IPS DF 6.9 (cell line): ENCODE measurements around the gene GORAB.

ENCODE experiments used
- DNase-seq: peaks from one replicate; pipeline ENCODE4 v3.0.0-alpha.2; 2013; ENCODE audit warnings: low read depth, low spot score
- H3K27ac ChIP-seq: one replicate; pipeline ENCODE4 v1.5.1; 2013; ENCODE audit warnings: low read length, control low read depth
- H3K27me3 ChIP-seq: 2 replicates; pipeline ENCODE4 v1.6.1; 2013; ENCODE audit warnings: mild to moderate bottlenecking, low read length; ENCODE audit not compliant: control insufficient read depth, insufficient read depth
- H3K36me3 ChIP-seq: 2 replicates; pipeline ENCODE4 v1.6.1; 2013; ENCODE audit warnings: low read length; ENCODE audit not compliant: control insufficient read depth, insufficient read depth
- H3K4me1 ChIP-seq: 2 replicates; pipeline ENCODE4 v1.6.1; 2013; ENCODE audit warnings: low read length; ENCODE audit not compliant: control insufficient read depth, insufficient read depth
- H3K4me3 ChIP-seq: 2 replicates; pipeline ENCODE4 v1.5.1; 2013; ENCODE audit warnings: mild to moderate bottlenecking, low read length
- H3K9me3 ChIP-seq: 2 replicates; pipeline ENCODE4 v1.6.1; 2013; ENCODE audit warnings: low read length, inconsistent platforms; ENCODE audit not compliant: control insufficient read depth, insufficient read depth
- WGBS: extraction: QIAGEN DNeasy Blood & Tissue Kit; methylation state at CpG from one replicate; pipeline ENCODE4 v1.1.7; 2013; ENCODE audit warnings: mixed read lengths, missing lambda C conversion rate; ENCODE audit not compliant: insufficient read length, insufficient coverage; 5-methylcytosine and 5-hydroxymethylcytosine counted together

GORAB gene

DNA sequence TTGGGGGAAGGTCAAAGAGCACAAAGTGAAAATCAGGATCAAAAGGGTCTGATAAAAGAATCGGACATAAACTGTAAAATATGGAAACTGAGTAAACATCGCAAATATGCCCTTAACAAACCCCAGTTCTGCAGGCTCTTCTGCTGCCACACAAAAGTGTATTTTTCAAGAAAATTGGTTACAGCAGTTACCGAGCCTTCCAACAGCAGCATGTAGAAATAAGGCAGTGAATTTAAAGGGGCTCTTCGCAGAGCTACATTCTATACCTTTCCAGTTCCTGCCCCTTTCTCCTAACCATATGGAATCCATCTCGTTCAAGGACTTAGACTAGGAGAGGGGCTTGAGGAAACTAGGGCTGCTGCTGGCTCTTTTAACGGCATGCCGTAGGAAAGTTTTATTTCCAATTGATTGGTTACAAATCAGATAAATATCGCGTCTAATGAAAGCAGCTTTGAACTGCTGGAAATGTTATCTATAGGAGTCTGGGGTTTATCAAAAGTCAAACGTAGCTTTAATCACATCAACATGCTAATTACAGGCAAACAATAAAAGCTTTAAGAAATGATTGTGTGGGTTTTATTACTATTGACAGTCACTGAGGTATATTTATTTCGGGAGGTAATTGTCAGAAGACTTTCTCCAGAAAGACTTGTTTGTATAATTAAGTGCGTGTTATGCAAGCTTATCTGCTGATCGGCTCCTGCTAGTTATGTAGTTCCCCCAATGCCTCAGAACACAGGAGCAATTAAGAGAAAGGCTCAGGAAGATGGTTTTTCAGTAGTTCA lies 59.1 kb downstream of the GORAB start:
- WGBS, result no CpG with 5 or more reads among the region's 13 CpGs
- Histone ChIP-seq H3K4me3 (no peak overlapping the region), H3K36me3 (no peaks in the 10 kb centered on the region), H3K4me1 (no peaks in the 10 kb centered on the region), H3K27ac (no peak overlapping the region), H3K9me3 (no peaks in the 10 kb centered on the region), H3K27me3 (peaks cover 4% of the 10 kb centered on the region; the same call in 1 of the 2 replicates)
- DNase-seq, result no peak

DNA sequence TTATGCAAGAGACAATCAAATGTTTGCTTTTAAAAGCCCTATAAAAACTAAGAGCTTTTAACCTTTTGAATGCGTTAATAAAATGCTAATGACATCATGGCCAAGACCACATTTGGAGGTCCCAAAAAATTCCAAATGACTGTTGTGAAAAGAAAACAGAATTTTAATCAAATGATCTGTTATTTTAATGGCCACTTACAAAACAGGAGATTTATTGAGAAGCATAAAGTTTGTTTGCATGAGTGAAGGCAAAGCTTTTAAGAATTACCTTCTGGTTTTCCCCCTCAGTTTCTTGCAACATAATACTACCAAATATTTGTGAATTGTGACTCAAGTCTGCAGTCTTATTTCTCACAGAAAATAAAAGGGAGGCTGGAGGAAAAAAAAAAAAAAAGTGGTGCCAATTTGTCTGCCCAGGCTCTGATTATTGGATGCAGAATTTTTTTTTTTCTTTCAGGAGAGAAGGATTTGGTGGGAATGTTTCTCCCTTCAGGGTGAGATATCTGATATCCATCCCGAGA lies 60.7 kb downstream of the GORAB start:
- Histone ChIP-seq H3K9me3 (no peaks in the 10 kb centered on the region), H3K36me3 (no peaks in the 10 kb centered on the region), H3K27me3 (no peaks in the 10 kb centered on the region), H3K4me3 (no peak overlapping the region), H3K27ac (no peak overlapping the region), H3K4me1 (no peaks in the 10 kb centered on the region)
- no peak for DNase-seq
- no CpG with 5 or more reads among the region's 2 CpGs for WGBS

DNA sequence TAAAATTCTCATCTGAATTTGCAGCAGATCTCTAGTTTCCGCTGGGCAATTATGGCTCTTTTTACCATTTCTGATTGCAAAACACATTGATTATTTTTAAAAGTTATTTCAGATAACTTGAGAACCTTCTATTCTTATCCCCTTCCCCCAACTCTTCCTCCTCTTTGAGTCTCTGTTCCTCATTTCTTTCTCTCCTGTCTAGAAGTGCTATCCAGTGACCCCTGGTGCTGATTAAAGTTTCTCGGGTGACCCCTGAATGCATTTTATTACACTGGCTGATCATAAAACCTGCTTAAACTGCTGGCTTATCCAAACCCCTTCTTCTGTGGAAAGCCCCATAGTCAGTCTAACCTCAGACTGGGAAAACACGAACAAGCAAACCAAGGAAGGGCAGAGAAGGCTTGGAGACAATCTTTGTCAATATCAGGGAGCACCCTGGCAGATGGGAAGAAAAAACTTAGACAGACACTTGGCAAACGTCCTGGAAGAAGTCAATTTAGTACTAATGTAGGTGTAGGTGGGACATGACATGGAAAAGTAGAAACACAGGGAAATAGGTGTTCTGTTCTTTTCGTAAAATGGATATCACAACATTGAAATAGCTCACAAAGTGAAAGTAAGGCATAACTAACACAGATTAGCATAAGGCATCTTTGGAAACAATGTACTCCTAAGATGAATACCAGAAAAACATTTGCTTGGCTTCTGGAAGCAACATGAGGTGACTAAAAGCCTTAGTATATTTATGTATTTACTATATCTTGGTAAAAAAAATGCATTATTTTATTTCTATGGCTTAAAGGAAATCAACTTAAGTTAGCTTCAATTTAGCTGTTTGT lies 61.4 kb downstream of the GORAB start:
- no peaks in the 10 kb centered on the region for H3K27me3 ChIP-seq
- no peak overlapping the region for H3K4me3 ChIP-seq
- WGBS, result no CpG with 5 or more reads among the region's 5 CpGs
- no peaks in the 10 kb centered on the region for H3K4me1 ChIP-seq
- no peak for DNase-seq
- H3K27ac ChIP-seq, result no peak overlapping the region
- no peaks in the 10 kb centered on the region for H3K36me3 ChIP-seq
- H3K9me3 ChIP-seq, result no peaks in the 10 kb centered on the region

DNA sequence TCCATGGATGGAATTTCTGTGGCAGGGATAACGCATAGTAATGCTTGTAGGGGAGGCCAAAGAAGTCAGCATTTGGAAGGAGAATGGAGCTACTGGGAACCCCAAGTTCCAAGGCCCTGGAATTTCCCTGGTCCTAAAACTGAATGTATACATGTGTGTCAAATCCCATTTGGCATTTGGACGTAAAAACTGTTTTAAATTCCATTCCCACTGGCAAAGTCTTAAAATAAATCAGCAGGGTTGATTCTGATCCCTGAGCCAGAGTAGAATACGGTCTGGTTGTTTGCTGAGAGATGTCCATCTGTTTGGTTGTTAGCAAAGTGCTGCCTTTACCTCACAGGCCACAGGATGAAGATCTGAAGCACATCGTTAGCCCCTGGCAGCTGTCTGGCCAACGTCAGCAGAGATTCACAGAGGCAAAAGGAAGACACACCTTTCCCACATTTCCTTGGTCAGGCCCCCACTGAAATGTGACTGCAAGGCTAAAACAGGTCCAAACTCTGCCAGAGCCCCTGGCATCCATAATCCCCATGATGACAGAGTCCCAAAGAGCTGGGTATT lies 62.2 kb downstream of the GORAB start:
- no peak for DNase-seq
- WGBS, result no CpG with 5 or more reads among the region's 5 CpGs
- H3K4me1 ChIP-seq, result no peaks in the 10 kb centered on the region

DNA sequence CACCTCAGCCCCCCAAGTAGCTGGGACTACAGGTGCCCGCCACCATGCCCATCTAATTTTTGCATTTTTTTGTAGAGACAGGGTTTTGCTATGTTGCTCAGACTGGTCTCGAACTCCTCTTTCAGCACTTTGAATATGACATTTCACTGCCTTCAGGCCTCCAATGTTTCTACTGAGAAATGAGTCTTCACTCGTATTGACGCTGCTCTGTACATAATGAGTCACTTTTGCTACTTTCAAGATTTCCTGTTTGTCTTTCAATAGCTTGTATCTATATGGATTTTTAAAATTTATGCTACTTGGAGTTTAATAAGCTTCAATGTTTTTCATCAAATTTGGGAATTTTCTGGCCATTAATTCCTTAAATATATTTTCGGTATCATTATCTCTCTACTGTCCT lies 64.7 kb downstream of the GORAB start:
- Histone ChIP-seq H3K27me3 (no peaks in the 10 kb centered on the region), H3K27ac (no peak overlapping the region), H3K4me1 (no peaks in the 10 kb centered on the region), H3K4me3 (no peak overlapping the region), H3K9me3 (peaks cover 2% of the 10 kb centered on the region; the same call in 1 of the 2 replicates), H3K36me3 (no peaks in the 10 kb centered on the region)
- WGBS, result no CpG with 5 or more reads among the region's 5 CpGs
- DNase-seq, result no peak

More for the DNA sequence above, 62.2 kb downstream of the GORAB start:
- H3K36me3 ChIP-seq, result no peaks in the 10 kb centered on the region
- no peak overlapping the region for H3K4me3 ChIP-seq
- H3K9me3 ChIP-seq, result no peaks in the 10 kb centered on the region
- H3K27me3 ChIP-seq, result no peaks in the 10 kb centered on the region
- H3K27ac ChIP-seq, result no peak overlapping the region

DNA sequence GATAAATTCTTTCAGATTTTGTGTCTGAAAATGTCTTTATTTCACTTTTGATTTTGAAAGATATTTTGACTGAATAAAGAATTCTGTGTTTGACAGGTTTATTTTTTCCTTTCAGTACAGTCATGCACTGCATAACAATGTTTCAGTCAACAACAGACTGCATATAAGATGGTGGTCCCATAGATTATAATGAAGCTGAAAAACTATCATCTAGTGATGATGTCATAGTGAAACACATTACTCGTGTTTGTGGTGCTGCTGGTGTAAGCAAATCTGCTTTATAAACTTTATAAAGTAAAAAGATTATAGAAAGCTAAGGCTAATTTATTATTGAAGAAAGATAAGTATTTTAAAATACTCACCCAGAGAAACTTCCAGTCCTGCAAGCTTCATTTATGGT lies 66.7 kb downstream of the GORAB start:
- no CpG with 5 or more reads among the region's 1 CpG for WGBS
- Histone ChIP-seq H3K9me3 (peaks cover 4% of the 10 kb centered on the region; the same call in 1 of the 2 replicates), H3K27ac (no peak overlapping the region), H3K27me3 (no peaks in the 10 kb centered on the region), H3K4me1 (no peaks in the 10 kb centered on the region), H3K4me3 (no peak overlapping the region), H3K36me3 (no peaks in the 10 kb centered on the region)
- no peak for DNase-seq

DNA sequence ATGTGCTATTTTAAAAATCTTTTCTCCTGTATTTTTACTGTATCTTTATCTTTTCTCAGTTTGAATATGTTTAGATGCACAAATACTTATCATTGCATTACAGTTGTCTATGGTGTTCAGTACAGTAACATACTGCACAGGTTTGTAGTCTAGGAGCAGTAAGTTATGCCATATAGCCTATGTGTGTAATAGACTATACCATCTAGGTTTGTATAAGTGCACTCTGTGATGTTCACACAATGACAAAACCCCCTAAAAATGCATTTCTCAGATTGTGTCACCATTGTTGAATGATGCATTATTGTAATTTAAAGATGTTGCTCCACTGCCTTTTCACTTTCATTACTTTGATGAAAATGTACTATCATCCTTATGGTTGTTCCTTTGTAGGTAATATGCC lies 67.1 kb downstream of the GORAB start:
- Histone ChIP-seq H3K4me1 (no peaks in the 10 kb centered on the region), H3K27me3 (no peaks in the 10 kb centered on the region), H3K36me3 (no peaks in the 10 kb centered on the region), H3K27ac (no peak overlapping the region), H3K9me3 (peaks cover 4% of the 10 kb centered on the region; the same call in 1 of the 2 replicates), H3K4me3 (no peak overlapping the region)
- no peak for DNase-seq

DNA sequence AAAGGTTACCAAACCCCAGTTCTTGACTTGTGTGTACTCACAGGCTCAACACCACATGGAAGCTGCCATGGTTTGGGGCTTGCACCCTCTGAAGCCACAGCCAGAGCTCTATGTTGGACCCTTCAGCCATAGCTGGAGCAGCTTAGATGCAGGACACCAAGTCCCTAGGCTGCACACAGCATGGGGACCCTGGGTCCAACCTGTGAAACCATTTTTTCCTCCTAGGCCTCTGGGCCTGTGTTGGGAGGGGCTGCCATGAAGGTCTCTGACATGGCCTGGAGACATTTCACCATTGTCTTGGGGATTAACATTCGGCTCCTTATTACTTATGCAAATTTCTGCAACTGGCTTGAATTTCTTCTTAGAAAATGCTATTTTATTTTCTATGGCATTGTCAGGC lies 69.9 kb downstream of the GORAB start:
- Histone ChIP-seq H3K27ac (no peak overlapping the region), H3K4me3 (no peak overlapping the region), H3K9me3 (peaks cover 4% of the 10 kb centered on the region; the same call in 1 of the 2 replicates), H3K36me3 (no peaks in the 10 kb centered on the region), H3K4me1 (no peaks in the 10 kb centered on the region), H3K27me3 (no peaks in the 10 kb centered on the region)
- WGBS, result no CpG with 5 or more reads among the region's 1 CpG
- DNase-seq, result no peak
